Activated CD4-positive, CD25-positive, alpha-beta regulatory T cell treated with anti-CD3 and anti-CD28 coated beads, Interleukin-2, amount 50 U/mL, for 72 hours (primary cell): ENCODE data around the gene NEUROG2.
"Not testable (repeated sequence)": the region's sequence is repeated elsewhere in the genome, so short reads cannot be mapped to it uniquely, and the experiment has no call there.

Experiments
- DNase-seq: peaks from one replicate; pipeline ENCODE4 v3.0.0; 2021

The NEUROG2 gene

GRCh38 chr4:112520598-112521122 is 4.7 kb upstream of the NEUROG2 start:
- DNase-seq: no peak

- DNase-seq: no peak
Measured at GRCh38 chr4:112519689-112520597, 4.0 kb upstream of the NEUROG2 start.

- DNase-seq: no peak
Measured at GRCh38 chr4:112518675-112519074, 2.7 kb upstream of the NEUROG2 start.

GRCh38 chr4:112517911-112518310 is 1.9 kb upstream of the NEUROG2 start:
- DNase-seq: no peak

GRCh38 chr4:112517067-112517634 is 1.2 kb upstream of the NEUROG2 start:
- no peak for DNase-seq

- DNase-seq: no peak
Measured at GRCh38 chr4:112516471-112517066, 589 bp upstream of the NEUROG2 start.

- peak; percentile 48 for DNase-seq
Measured at GRCh38 chr4:112515198-112516065, 548 bp downstream of the NEUROG2 start.

- DNase-seq: no peak
Measured at GRCh38 chr4:112514647-112515197, 1.3 kb downstream of the NEUROG2 start.

GRCh38 chr4:112513971-112514646 is 1.9 kb downstream of the NEUROG2 start:
- DNase-seq: no peak

- DNase-seq: no peak
Measured at GRCh38 chr4:112511803-112512118, 4.2 kb downstream of the NEUROG2 start.

GRCh38 chr4:112511093-112511802 is 4.7 kb downstream of the NEUROG2 start:
- no peak for DNase-seq

GRCh38 chr4:112510291-112511092 is 5.5 kb downstream of the NEUROG2 start:
- DNase-seq: no peak

- DNase-seq: no peak
Measured at GRCh38 chr4:112509243-112510141, 6.5 kb downstream of the NEUROG2 start.

GRCh38 chr4:112508356-112508755 is 7.6 kb downstream of the NEUROG2 start:
- no peak for DNase-seq

GRCh38 chr4:112504807-112505206 is 11.2 kb downstream of the NEUROG2 start:
- no peak for DNase-seq

GRCh38 chr4:112502871-112503270 is 13.1 kb downstream of the NEUROG2 start:
- DNase-seq: no peak

GRCh38 chr4:112492321-112492720 is 23.7 kb downstream of the NEUROG2 start:
- DNase-seq: no peak

GRCh38 chr4:112490808-112491207 is 25.2 kb downstream of the NEUROG2 start:
- DNase-seq: not testable (repeated sequence)

GRCh38 chr4:112485930-112486329 is 30.1 kb downstream of the NEUROG2 start:
- no peak for DNase-seq
